A549 (cell line): Measurements from ENCODE around the gene RIPPLY2. TPM values are rescaled to one million over a fixed set of nuclear protein-coding genes. Genes with fewer than 3 reads are reported as not detected.
"Not testable (repeated sequence)": the region's sequence is repeated elsewhere in the genome, so short reads cannot be mapped to it uniquely, and the experiment has no call there.

ENCODE experiments used
- ATAC-seq, 2 experiments: fragments of 200-7000 bp in 1 of 2; fragments of >200 bp in 1 of 2; cut with Nextera tagmentation in 1 of 2; cut with Tn5 transposase in 1 of 2; 3 replicates each; pipeline versions ENCODE4 v1.8.0 to v1.9.1; 2018 to 2020; ENCODE audit warnings: mild to moderate bottlenecking in 1 of 2, moderate library complexity in 1 of 2
- CTCF ChIA-PET: fragments of 300-600 bp; sonication (Branson Sonifier 250); formaldehyde crosslinking; extraction: SDS; loops from one replicate; lab custom pipeline; 2021; ENCODE audit warnings: antibody characterized with exemption, inconsistent platforms; lab: Yijun Ruan, JAX
- POLR2A ChIA-PET: fragments of 350-600 bp; formaldehyde crosslinking; extraction: SDS; loops from one replicate; lab custom pipeline; 2021; ENCODE audit warnings: antibody characterized with exemption, inconsistent platforms; lab: Yijun Ruan, JAX
- DNase-seq, 2 experiments: peaks; one replicate each; pipeline versions ENCODE4 v3.0.0 to v3.0.0-alpha.2; 2011 to 2016; ENCODE audit warnings: low read depth in 1 of 2, low spot score in 1 of 2
- FAIRE-seq: peaks from 2 replicates; lab custom pipeline; 2011; peaks lifted over from hg19 to GRCh38; lab: Jason Lieb, UNC
- H3K27ac ChIP-seq, 2 experiments: fragments of >200 bp; sonication (Bioruptor Twin); formaldehyde crosslinking; 3 replicates each; pipeline ENCODE4 v1.5.1; 2016 to 2017
- H3K4me1 ChIP-seq: fragments of >200 bp; sonication (Bioruptor Twin); formaldehyde crosslinking; 3 replicates; pipeline ENCODE4 v1.6.1; 2016
- H3K4me2 ChIP-seq: fragments of >200 bp; sonication (Bioruptor Twin); formaldehyde crosslinking; 3 replicates; pipeline ENCODE4 v1.6.1; 2016
- H3K4me3 ChIP-seq: fragments of >200 bp; sonication (Bioruptor Twin); formaldehyde crosslinking; 3 replicates; pipeline ENCODE4 v1.5.1; 2016
- H3K9me3 ChIP-seq: fragments of >200 bp; sonication (Bioruptor Twin); formaldehyde crosslinking; 3 replicates; pipeline ENCODE4 v1.6.1; 2016
- CBX2 ChIP-seq: fragments of 200-600 bp; sonication (generic); IDR thresholded peaks from 2 replicates; pipeline ENCODE4 v1.6.1; 2016; ENCODE audit warnings: low read depth, mild to moderate bottlenecking, borderline replicate concordance
- CHD2 ChIP-seq: fragments of 150-350 bp; IDR thresholded peaks from 2 replicates; pipeline ENCODE4 v1.6.1; 2014; ENCODE audit warnings: low read length; ENCODE audit not compliant: partially characterized antibody
- CHD4 ChIP-seq: fragments of 200-600 bp; sonication (generic); IDR thresholded peaks from 2 replicates; pipeline ENCODE4 v1.6.1; 2016; ENCODE audit warnings: antibody characterized with exemption, mild to moderate bottlenecking, borderline replicate concordance
- E2F6 ChIP-seq: IDR thresholded peaks from 2 replicates; pipeline ENCODE4 v1.6.1; 2012; ENCODE audit warnings: low read depth, borderline replicate concordance
- EHF ChIP-seq: fragments of 250-450 bp; sonication (Bioruptor Pico); IDR thresholded peaks from 2 replicates; pipeline ENCODE4 v1.5.0; 2020; ENCODE audit warnings: mild to moderate bottlenecking
- EP300 ChIP-seq, 2 experiments: fragments of >200 bp; sonication (Bioruptor Twin); formaldehyde crosslinking; IDR thresholded peaks; 2 replicates in 1 of 2; 3 replicates in 1 of 2; pipeline ENCODE4 v1.6.1; 2016 to 2017
- FOSL2 ChIP-seq, 2 experiments: fragments of 450-650 bp in 1 of 2; fragments of >200 bp in 1 of 2; sonication (Bioruptor Twin) in 1 of 2; formaldehyde crosslinking; IDR thresholded peaks; 2 replicates each; pipeline versions ENCODE4 v1.5.0 to v1.6.1; 2016 to 2020; ENCODE audit warnings: mild to moderate bottlenecking in 1 of 2, moderate library complexity in 1 of 2
- FOXS1 ChIP-seq: fragments of 250-450 bp; sonication (Bioruptor Pico); IDR thresholded peaks from 2 replicates; pipeline ENCODE4 v1.5.0; 2020; ENCODE audit warnings: mild to moderate bottlenecking, moderate library complexity
- GATA3 ChIP-seq: IDR thresholded peaks from 2 replicates; pipeline ENCODE4 v1.6.1; 2012; ENCODE audit warnings: borderline replicate concordance
- HOXA7 ChIP-seq: fragments of 250-450 bp; sonication (Bioruptor Pico); IDR thresholded peaks from 2 replicates; pipeline ENCODE4 v1.5.0; 2020; ENCODE audit warnings: mild to moderate bottlenecking, moderate library complexity
- HOXB13 ChIP-seq: fragments of 250-450 bp; sonication (Bioruptor Pico); IDR thresholded peaks from 2 replicates; pipeline ENCODE4 v1.5.0; 2020; ENCODE audit warnings: low read depth, mild to moderate bottlenecking, moderate library complexity
- HOXB5 ChIP-seq: fragments of 250-450 bp; sonication (Bioruptor Pico); IDR thresholded peaks from 2 replicates; pipeline ENCODE4 v1.5.0; 2020; ENCODE audit warnings: mild to moderate bottlenecking, moderate library complexity
- NFE2L2 ChIP-seq: fragments of 150-350 bp; conservative IDR thresholded peaks from 2 replicates; pipeline ENCODE4 v1.6.1; 2014; ENCODE audit warnings: low read length
- POLR2A ChIP-seq: IDR thresholded peaks from 2 replicates; pipeline ENCODE4 v1.6.1; 2012; ENCODE audit warnings: mild to moderate bottlenecking, low read length
- POLR2AphosphoS2 ChIP-seq: conservative IDR thresholded peaks from 2 replicates; pipeline ENCODE4 v1.6.1; 2012; ENCODE audit warnings: low read length, improper control_type of control experiment, inconsistent platforms
- RAD21 ChIP-seq, 2 experiments: fragments of >200 bp in 1 of 2; sonication (Bioruptor Twin) in 1 of 2; formaldehyde crosslinking in 1 of 2; IDR thresholded peaks in 1 of 2; conservative IDR thresholded peaks in 1 of 2; 2 replicates in 1 of 2; 3 replicates in 1 of 2; pipeline ENCODE4 v1.6.1; 2012 to 2018; ENCODE audit warnings: inconsistent platforms in 1 of 2
- RCOR1 ChIP-seq: fragments of 150-350 bp; IDR thresholded peaks from 2 replicates; pipeline ENCODE4 v1.6.1; 2014; ENCODE audit warnings: antibody characterized with exemption, low read length, low read depth
- ZFP36 ChIP-seq: fragments of 450-650 bp; IDR thresholded peaks from 2 replicates; pipeline ENCODE4 v1.6.1; 2014; ENCODE audit warnings: borderline replicate concordance; ENCODE audit not compliant: partially characterized antibody
- WGBS: methylation state at CpG from one replicate; pipeline ENCODE4 v1.1.6; 2017; ENCODE audit errors: missing lambda C conversion rate; 5-methylcytosine and 5-hydroxymethylcytosine counted together
- polyA minus RNA-seq: library from RNA; depleted of rRNA, polyadenylated mRNA; stranded (reverse); fragments of >200 nt; gene quantifications from 2 replicates; pipeline ENCODE4 v1.2.3, GENCODE V29; 2011; rRNA and poly(A)+ RNA removed
- polyA plus RNA-seq, 4 experiments: library from polyadenylated mRNA; depleted of rRNA in 3 of 4; stranded (reverse); fragments of >200 nt; fragmentation: RNase III in 1 of 4; extraction: RNeasy Plus Mini Kit Qiagen cat#74134 plus additional on column Dnase treatment in 1 of 4; gene quantifications; 2 replicates in 3 of 4; 3 replicates in 1 of 4; pipeline ENCODE4 v1.2.3, GENCODE V29; 2011 to 2017
- TF ChIP-seq, protein P1 (sequence below): fragments of 200-600 bp; sonication (generic); IDR thresholded peaks from 2 replicates; pipeline ENCODE4 v1.6.1; 2016; ENCODE audit warnings: antibody characterized with exemption, mild to moderate bottlenecking, moderate library complexity

The RIPPLY2 gene, protein sequence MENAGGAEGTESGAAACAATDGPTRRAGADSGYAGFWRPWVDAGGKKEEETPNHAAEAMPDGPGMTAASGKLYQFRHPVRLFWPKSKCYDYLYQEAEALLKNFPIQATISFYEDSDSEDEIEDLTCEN
- polyA plus RNA-seq (2011; rRNA removed) (0.16 and 0.27 TPM in 2 replicates), polyA plus RNA-seq (2017; fragmentation: RNase III; extraction: RNeasy Plus Mini Kit Qiagen cat#74134 plus additional on column Dnase treatment) (0.78 to 1.5 TPM (median 0.89 TPM) in 3 replicates), polyA minus RNA-seq (not detected in 2 replicates)
- polyA plus RNA-seq (2012; cell fraction: cytosol; rRNA removed), result 0.40 and 0.45 TPM in 2 replicates
- polyA plus RNA-seq (2012; cell fraction: nucleus; rRNA removed), result 0.25 and 0.55 TPM in 2 replicates

DNA sequence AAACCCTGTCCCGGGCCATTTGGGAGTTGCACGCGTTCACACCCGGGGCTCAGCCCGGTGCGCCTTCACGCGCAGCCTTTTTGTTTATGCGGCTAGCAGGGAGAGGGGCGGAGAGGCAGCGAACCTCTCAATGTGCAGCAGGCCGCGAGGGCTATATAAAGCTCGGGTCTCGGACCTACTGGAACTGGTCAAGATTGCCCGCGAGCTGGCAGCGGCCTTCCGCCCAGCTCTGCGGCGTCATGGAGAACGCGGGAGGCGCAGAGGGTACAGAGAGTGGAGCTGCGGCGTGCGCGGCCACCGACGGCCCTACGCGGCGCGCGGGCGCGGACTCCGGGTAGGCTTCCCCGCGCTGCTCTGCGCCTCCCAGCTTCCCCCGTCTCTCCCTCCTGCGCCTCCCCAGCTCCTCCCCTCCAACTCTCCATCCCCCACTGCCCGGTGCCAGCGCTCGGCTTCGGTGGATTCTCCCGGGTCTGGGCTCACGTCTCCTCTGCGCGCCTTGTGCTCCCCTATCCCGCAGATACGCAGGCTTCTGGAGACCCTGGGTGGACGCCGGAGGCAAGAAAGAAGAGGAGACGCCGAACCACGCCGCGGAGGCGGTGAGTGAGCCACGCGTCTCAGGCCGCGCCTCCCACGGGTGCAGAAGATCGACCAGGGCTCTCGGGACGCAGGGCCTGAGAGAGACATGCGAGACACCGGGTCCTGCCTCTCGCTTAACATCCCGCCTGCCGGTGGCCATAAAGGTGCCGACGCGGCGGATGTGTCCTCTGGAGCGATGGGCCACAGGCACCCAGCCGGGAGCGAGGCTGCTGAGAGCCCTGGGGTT is at the start of gene RIPPLY2:
RIPPLY2 (plus strand) TSS at position 183 of the 823 bp plus-strand sequence; CDS start at position 240, 57 bp downstream.
- no peaks in the 10 kb centered on the region for H3K9me3 ChIP-seq
- ChIA-PET CTCF (interaction anchor here (1.3 kb wide), 1 partner anchor 367 kb away, joined by 5 read pairs; no protein-coding TSS in a partner anchor), POLR2A (no interaction called here)
- DNase-seq (peak in 1 of 2 experiments; percentile 33), FAIRE-seq (no peak), ATAC-seq (peak; percentile 94 to 97)
- 0 out of 3 replicates have a peak, but pooled peaks cover 3% of the 10 kb centered on the region for H3K4me1 ChIP-seq
- 12% methylated on average over 48 of the region's 81 CpGs for WGBS
- peak within 1 kb of the TSS; percentile 80 for H3K4me2 ChIP-seq
- peak within 1 kb of the TSS; percentile 27 to 29; a peak in 4 of 6 replicates for H3K27ac ChIP-seq
- TF ChIP-seq E2F6 (peak; percentile 69; the same call in 1 of the 2 replicates), POLR2AphosphoS2 (no peak)
- H3K4me3 ChIP-seq, result peak within 1 kb of the TSS; percentile 44

DNA sequence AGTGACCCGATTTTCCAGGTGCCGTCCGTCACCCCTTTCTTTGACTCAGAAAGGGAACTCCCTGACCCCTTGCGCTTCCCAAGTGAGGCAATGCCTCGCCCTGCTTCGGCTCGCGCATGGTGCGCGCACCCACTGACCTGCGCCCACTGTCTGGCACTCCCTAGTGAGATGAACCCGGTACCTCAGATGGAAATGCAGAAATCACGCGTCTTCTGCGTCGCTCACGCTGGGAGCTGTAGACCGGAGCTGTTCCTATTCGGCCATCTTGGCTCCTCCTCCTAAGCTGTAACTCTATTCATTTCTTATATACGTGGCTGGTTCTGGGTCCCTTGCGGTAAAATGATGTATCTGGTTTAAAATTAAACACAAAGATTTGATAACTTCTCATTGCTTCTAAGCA is 49.7 kb upstream of the RIPPLY2 start:
- ATAC-seq, H3K4me2 ChIP-seq, H3K9me3 ChIP-seq, FAIRE-seq, POLR2A ChIA-PET, H3K4me1 ChIP-seq, H3K27ac ChIP-seq, DNase-seq, CTCF ChIA-PET, H3K4me3 ChIP-seq: not testable (repeated sequence)
- 79% methylated on average over 11 of the region's 21 CpGs for WGBS

- FAIRE-seq (no peak), ATAC-seq (no peak), DNase-seq (no peak)
- TF ChIP-seq RCOR1 (no peak), RAD21 (conservative IDR thresholded peaks at IDR 0.05 in 1 of 2, IDR thresholded peaks at IDR 0.05 in 1 of 2) (0 out of 5 replicates have a peak, but pooled peaks of 1 of the 2 experiments have one; percentile 13), CBX2 (no peak), EP300 (IDR thresholded peaks at IDR 0.05) (no peak), E2F6 (no peak)
- no peak overlapping the region for H3K4me2 ChIP-seq
- H3K4me1 ChIP-seq, result no peaks in the 10 kb centered on the region
- H3K4me3 ChIP-seq, result no peak overlapping the region
- no peaks in the 10 kb centered on the region for H3K9me3 ChIP-seq
- no peak overlapping the region for H3K27ac ChIP-seq
- POLR2A ChIA-PET, result no interaction called here
- CTCF ChIA-PET, result no interaction called here
Observed at GRCh38 chr6:83804886-83805285, 48.3 kb upstream of the RIPPLY2 start.

DNA sequence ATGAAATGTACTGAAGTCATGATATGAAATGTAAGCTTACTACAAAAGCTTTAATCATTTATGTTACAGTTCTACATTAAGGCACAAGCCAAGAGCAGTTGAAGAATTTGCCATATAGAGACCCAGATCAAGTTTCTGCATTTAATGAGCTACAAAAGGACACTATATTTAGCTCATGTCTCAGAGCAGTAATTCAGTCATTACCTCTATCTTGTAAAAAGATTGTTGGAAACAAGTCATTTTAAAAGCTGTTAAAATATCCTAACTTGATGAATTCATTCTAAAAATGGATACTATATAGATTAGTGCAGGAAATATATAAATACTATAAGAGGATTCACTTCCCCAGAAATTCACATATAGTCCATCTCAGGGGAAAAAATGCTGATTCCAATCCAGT is 45.2 kb upstream of the RIPPLY2 start:
- POLR2A ChIA-PET, result no interaction called here

More for the DNA sequence above, 45.2 kb upstream of the RIPPLY2 start:
- TF ChIP-seq FOXS1 (CRISPR knock-in tag), result no peak
- TF ChIP-seq CHD2, result no peak
- no peak for TF ChIP-seq EHF (CRISPR knock-in tag)
- TF ChIP-seq CHD4, result no peak
- TF ChIP-seq HOXB13 (CRISPR knock-in tag), result no peak
- TF ChIP-seq HOXA7, result no peak
- TF ChIP-seq FOSL2 (IDR thresholded peaks at IDR 0.05), result no peak
- TF ChIP-seq FOSL2 (CRISPR knock-in tag; IDR thresholded peaks at IDR 0.05), result no peak
- no peak for TF ChIP-seq NFE2L2
- TF ChIP-seq EP300 (IDR thresholded peaks at IDR 0.05), result no peak
- no peak for TF ChIP-seq HOXB5 (CRISPR knock-in tag)
- no peak for TF ChIP-seq ZFP36
- TF ChIP-seq, protein P1, sequence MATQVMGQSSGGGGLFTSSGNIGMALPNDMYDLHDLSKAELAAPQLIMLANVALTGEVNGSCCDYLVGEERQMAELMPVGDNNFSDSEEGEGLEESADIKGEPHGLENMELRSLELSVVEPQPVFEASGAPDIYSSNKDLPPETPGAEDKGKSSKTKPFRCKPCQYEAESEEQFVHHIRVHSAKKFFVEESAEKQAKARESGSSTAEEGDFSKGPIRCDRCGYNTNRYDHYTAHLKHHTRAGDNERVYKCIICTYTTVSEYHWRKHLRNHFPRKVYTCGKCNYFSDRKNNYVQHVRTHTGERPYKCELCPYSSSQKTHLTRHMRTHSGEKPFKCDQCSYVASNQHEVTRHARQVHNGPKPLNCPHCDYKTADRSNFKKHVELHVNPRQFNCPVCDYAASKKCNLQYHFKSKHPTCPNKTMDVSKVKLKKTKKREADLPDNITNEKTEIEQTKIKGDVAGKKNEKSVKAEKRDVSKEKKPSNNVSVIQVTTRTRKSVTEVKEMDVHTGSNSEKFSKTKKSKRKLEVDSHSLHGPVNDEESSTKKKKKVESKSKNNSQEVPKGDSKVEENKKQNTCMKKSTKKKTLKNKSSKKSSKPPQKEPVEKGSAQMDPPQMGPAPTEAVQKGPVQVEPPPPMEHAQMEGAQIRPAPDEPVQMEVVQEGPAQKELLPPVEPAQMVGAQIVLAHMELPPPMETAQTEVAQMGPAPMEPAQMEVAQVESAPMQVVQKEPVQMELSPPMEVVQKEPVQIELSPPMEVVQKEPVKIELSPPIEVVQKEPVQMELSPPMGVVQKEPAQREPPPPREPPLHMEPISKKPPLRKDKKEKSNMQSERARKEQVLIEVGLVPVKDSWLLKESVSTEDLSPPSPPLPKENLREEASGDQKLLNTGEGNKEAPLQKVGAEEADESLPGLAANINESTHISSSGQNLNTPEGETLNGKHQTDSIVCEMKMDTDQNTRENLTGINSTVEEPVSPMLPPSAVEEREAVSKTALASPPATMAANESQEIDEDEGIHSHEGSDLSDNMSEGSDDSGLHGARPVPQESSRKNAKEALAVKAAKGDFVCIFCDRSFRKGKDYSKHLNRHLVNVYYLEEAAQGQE, result no peak
- no peak for TF ChIP-seq GATA3
- TF ChIP-seq POLR2A, result no peak
- TF ChIP-seq, all 56 proteins: peak for 0
- ATAC-seq, result no peak
- no peak overlapping the region for H3K4me3 ChIP-seq
- CTCF ChIA-PET, result no interaction called here
- H3K9me3 ChIP-seq, result no peaks in the 10 kb centered on the region
- H3K4me2 ChIP-seq, result no peak overlapping the region
- H3K4me1 ChIP-seq, result no peaks in the 10 kb centered on the region
- DNase-seq, result no peak
- FAIRE-seq, result no peak
- H3K27ac ChIP-seq, result no peak overlapping the region
